NCI-H1417 (cell line): ENCODE results near the gene STK35.

Experiments
- DNase-seq, 3 experiments: peaks; one replicate each; lab custom pipeline; 2025; lab: John Stamatoyannopoulos, UW

STK35 gene

GRCh38 chr20:2101057-2101864 lies at the start of gene STK35:
STK35 (plus strand) TSS chr20:2101827; CDS start chr20:2101882, 55 bp downstream.
- DNase-seq, result peak; percentile 60 to 97 (median 92)

- DNase-seq, result no peak
Observed at GRCh38 chr20:2051946-2052345, 49.7 kb upstream of the STK35 start.

DNA sequence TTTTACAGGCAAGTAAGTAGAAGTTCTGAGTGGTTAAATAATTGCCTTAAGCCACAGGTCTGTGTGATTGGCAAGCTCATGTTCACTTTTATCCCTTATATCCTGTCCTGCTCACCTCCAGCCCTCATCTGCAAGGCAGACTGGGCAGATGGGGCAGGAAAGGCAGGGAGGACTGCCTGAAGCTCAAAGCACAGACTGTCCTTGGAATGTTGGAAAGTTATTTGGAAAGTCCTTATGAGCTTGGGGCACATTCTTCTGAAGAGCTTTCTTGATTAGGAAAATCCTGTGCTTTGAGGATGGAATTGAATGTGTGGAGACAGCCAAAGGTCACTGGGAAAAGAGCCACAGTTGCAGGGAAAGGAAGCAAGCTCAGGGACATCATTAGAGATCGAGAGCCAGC lies 48.9 kb upstream of the STK35 start:
- DNase-seq, result no peak

DNA sequence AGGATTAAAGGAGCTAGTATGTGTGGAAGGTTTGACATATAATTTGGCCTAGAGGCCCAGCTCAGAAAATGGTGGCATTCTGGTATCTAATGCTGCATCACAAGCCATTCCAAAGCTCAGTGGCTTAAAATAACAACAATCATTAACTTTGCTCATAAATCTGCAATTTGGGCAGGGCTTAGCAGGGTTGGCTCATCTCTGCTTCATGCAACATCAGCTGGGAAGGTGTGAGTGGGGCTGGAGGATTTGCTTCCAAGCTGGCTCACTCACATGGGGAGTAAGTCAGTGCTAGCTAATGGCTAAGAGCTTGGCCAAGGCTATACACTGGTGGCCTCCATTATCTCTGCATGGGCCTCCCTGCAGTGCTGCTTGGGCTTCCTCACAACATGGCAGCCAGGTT lies 48.0 kb upstream of the STK35 start:
- no peak for DNase-seq

- no peak for DNase-seq
Observed at GRCh38 chr20:2054911-2055310, 46.7 kb upstream of the STK35 start.

DNA sequence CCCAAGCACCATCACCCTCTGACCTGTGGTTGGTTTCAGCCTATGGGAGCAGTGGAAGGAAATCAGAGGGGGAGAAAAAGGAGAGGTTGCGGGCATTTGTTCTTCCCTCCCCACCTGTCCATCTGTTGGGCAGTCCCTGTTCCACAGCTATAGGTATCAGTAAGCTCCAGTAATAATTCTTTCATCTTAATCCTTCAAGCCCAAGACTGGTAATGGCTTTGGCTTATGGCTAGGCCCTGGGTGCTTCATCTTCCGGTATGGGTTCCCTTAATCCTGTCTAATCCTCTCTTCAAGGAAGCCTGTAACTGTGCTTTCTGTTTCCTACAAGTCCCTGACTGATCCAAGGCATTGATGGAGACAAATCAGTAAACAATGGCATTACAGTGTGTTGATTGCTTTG lies 42.2 kb upstream of the STK35 start:
- no peak for DNase-seq

- DNase-seq, result no peak
Observed at GRCh38 chr20:2065099-2065498, 36.5 kb upstream of the STK35 start.

DNA sequence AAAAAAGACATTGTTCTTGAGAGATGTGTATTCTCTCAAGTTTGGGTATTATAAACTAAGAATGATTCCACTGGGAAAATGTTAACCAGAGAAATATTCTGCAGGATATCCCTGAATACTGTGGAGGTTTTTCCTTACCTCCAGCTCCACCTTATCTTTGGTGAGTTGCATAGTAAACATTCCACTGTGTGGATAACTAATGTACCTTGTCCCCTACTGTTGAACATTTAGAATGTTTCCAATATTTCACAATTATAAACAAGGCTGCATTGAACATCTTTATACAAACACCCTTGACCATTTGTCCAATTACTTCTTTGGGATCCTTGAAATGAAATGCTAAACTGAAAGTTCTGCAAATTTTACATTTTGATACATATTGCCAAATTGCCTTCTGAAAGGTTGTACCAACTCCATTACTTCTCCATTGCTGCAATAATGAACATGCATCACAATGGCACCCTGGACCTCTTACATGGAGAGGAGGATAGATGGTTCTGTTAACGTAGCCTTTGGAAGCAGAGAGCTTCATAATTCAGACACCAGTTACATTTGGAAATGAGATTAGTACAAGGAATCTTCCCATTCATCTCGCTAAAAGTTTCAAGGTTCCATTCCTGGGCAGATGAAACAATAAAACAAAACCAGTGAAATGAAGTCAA lies 35.0 kb upstream of the STK35 start:
- no peak for DNase-seq

- DNase-seq, result no peak
Observed at GRCh38 chr20:2080532-2081224, 20.9 kb upstream of the STK35 start.

DNA sequence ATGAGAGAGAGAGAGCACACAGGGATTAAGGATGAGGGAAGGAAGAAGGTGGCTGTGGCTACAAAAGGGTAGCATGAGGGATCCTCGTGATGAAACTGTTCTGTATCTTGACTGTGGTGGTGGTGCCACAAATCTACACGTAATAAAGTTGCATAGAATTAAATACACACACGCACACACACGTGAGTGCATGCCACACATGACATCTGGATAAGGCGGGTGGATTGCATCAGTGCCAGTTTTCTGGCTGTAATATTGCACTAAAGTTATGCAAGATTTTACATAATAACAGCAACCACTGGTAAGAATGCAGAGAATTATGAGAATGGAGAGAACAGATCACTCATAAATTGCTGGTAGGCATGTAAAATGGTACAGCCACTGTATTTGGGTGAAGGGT lies 16.9 kb upstream of the STK35 start:
- DNase-seq, result no peak

DNA sequence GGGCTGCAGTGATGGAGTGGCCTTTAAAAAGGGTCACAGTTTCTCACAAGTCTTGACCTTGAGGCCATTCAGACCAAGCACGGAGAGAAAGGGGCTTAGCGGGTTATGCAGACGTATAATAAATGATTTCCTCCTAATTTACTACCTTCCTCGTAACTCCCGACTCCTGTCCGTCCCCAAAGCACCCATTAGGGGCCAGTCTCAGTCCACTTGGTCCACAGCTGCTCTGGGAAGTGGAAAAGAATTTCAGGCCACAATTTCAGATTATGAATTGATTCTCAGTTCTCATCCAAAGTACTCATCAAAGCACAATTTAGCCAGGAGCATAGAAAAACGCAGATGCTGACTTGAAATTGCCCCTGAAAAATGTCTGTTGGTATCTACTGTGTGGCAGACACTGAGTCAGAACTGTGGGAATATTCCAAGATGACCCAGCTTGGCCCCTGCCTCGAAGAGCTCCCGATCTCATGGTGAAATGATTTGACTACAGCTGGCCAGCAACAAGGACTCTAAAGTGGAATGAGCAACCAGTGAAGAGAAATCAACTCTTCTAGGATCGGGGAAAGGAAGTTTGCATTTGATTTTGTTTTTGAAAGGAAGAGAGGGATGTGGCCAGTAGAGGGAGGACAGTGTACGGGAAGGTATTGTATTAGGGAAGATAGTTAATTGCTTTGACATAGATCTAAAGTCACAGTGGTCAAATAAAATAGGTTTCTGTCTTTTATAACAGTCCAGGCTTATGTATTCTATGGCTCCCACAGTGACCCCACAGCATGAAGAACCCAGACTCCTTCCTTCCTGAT lies 15.2 kb upstream of the STK35 start:
- DNase-seq, result no peak

GRCh38 chr20:2086980-2087377 lies 14.6 kb upstream of the STK35 start:
- DNase-seq, result no peak

DNA sequence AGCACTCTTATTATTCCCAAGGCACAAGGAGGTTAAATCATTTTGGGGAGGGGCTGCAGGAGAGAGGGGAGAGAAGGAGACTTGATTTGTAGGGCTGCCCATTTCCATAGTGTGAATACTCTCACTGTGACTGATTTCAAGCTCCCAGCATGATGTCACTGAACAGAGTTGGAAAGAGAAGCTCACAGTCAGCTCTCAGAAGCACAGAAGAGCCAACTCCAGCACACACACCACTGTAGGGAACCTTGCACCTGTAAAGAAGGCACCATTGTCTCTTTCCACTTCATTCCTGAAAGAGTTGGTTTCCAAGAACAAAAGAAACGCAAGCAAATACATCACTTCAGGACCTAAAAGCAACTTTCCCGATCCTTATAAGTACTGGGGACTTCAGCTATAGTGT lies 12.7 kb upstream of the STK35 start:
- peak in 1 of 3 experiments; percentile 14 for DNase-seq

- DNase-seq, result no peak
Observed at GRCh38 chr20:2089447-2089846, 12.2 kb upstream of the STK35 start.

DNA sequence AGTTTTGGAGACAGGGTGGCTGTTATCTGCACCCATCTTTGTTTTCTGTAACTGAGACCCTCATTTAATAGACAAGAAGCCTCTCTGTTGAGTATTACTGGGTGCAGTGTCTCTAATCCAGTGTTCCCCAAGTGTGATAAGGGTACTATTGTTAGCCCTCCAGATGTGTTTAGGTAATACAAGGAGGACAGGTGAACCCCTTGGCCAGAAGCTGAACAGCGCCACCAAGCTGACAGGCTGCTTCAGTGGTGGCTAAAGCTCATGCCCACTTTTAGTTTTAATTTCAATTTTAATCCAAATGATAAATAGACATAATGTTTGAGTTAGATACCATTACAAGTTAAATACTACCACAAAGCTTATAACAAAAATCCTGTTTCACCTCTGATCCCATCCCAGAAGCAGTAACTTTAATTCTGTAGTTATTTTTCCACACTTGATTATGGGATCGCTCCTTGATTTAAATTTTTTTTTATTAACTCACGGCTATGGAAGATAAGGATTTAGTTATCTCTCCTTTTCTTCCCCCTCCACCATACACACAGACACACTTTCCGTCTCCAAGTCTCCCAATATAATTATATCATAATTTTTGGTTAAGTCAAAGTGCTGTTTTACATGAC lies 8.4 kb upstream of the STK35 start:
- DNase-seq, result peak in 2 of 3 experiments; percentile 44 to 68

- DNase-seq, result peak in 2 of 3 experiments; percentile 27 to 67
Observed at GRCh38 chr20:2093883-2094282, 7.7 kb upstream of the STK35 start.

DNA sequence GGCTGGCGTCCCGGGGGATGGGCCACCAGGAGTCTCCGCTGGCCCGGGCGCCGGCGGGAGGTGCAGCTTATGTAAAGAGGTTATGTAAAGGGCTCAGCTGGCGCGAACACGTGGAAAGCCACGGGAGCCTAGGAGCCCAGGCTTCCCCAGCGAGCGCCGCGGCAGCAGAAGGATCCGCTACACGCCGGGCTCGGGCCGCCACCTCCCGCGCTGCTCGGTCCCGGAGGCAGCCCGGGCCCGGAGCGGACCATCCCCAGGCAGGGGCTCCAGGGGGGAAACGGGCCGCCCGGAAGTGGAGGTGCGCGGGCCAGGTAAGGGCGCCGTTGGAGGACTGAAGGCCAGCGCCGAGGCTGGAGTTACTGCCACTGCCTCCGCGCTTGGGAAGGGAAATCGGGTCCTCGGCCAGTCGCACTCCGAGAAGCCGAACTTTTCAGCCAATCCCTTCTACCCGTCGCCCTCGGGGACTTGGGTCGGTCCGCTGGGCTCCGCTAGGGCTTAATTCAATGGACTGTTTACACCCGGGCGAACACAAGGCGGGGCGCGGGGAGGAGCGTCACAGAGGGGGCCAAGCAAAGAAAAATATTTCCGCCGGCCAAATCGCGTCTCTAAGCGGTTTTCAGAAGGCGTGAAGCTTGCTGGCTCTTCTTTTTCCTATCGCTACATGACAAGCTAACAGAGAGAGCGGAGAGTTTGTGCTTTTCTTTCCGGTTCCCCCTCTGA lies 398 bp downstream of the STK35 start:
- DNase-seq, result peak; percentile 94 to 99 (median 99)

- DNase-seq, result peak; percentile 94 to 99 (median 99)
Observed at GRCh38 chr20:2102585-2103460, 1.2 kb downstream of the STK35 start.

- DNase-seq, result no peak
Observed at GRCh38 chr20:2103461-2104153, 2.0 kb downstream of the STK35 start.
